ENCODE measurements around the gene RGL2.

DNA sequence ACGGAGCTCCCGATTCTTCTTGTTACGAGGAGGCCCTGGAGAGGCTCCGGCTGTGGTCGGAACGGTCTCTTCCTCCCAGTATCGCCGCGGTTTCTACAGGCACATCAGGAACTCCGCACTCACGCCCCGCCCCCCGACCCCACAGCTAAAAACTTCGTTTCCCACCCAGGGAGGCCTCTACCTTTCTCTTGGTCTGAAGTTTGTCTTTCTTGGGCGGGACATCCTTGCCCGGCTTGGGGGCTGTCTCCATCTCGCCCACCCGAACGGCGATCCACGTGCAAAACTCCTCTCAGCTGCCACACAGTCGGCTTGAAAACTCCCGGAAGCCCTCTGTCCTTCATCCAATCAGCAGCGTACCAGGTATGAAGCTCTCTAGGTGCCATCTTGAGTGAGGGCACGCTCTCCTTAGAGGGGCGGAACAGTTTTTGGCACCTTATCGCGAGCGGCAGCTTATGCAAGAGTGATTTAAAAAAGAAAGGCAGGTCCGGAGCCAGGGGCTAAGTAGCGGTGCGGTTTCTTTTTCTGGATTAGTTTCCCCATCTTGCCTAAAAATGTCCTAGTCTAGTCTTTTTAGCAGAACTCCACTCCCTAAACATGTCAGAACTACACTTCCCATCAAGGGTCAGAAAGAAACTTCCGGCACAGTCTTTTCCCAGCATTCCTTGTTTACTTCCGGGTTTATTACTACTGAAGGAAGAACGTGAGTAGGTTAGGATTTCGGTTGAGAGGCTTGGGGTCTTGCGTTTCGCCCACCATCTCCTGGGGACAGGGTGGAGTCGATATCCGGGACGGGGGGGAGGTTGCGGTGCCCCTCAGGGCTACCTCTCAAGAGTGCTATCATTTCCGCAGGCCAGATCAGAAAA is 9.6 kb downstream of the RGL2 start, which contains the start of the genes PFDN6 and WDR46:
- TF ChIP-seq CTCF (conservative IDR thresholded peaks at IDR 0.05; ENCODE audit: low read length) = no peak
- no peak for TF ChIP-seq EZH2phosphoT487 (IDR thresholded peaks at IDR 0.05; ENCODE audit: borderline replicate concordance, low read depth, low read length)

All from OCI-LY7 (cell line).